SHP77 (cell line): Measurements from ENCODE around the gene ARHGEF16.

Source experiments
- DNase-seq, 2 experiments: peaks; one replicate each; lab custom pipeline; 2025; lab: John Stamatoyannopoulos, UW

The ARHGEF16 gene

GRCh38 chr1:3468236-3469103 is 14.0 kb downstream of the ARHGEF16 start:
- DNase-seq: no peak

- no peak for DNase-seq
These were observed 14.8 kb downstream of the ARHGEF16 start for GRCh38 chr1:3469104-3469848.

- no peak for DNase-seq
These were observed 15.6 kb downstream of the ARHGEF16 start for GRCh38 chr1:3469849-3470649.

GRCh38 chr1:3470650-3471355 is 16.3 kb downstream of the ARHGEF16 start:
- DNase-seq: no peak

- no peak for DNase-seq
These were observed 17.1 kb downstream of the ARHGEF16 start for GRCh38 chr1:3471356-3472087.

GRCh38 chr1:3472088-3472850 is 17.8 kb downstream of the ARHGEF16 start:
- DNase-seq: no peak

GRCh38 chr1:3472906-3473305 is 18.4 kb downstream of the ARHGEF16 start:
- DNase-seq: no peak

GRCh38 chr1:3473381-3473844 is 18.9 kb downstream of the ARHGEF16 start:
- DNase-seq: no peak

- no peak for DNase-seq
These were observed 19.6 kb downstream of the ARHGEF16 start for GRCh38 chr1:3474016-3474415.

- no peak for DNase-seq
These were observed 20.0 kb downstream of the ARHGEF16 start for GRCh38 chr1:3474421-3474820.

- DNase-seq: no peak
These were observed 21.5 kb downstream of the ARHGEF16 start for GRCh38 chr1:3475839-3476573.

- DNase-seq: no peak
These were observed 22.2 kb downstream of the ARHGEF16 start for GRCh38 chr1:3476666-3477065.

GRCh38 chr1:3477241-3477995 is 23.0 kb downstream of the ARHGEF16 start:
- DNase-seq: no peak

- no peak for DNase-seq
These were observed 23.7 kb downstream of the ARHGEF16 start for GRCh38 chr1:3478187-3478586.

- DNase-seq: no peak
These were observed 25.3 kb downstream of the ARHGEF16 start for GRCh38 chr1:3479511-3480368.

- no peak for DNase-seq
These were observed 25.9 kb downstream of the ARHGEF16 start for GRCh38 chr1:3480369-3480719.

GRCh38 chr1:3481046-3481445 is 26.6 kb downstream of the ARHGEF16 start:
- DNase-seq: no peak

- no peak for DNase-seq
These were observed 27.4 kb downstream of the ARHGEF16 start for GRCh38 chr1:3481836-3482375.
